NOMO-1 treated with DMSO at 0.1 percent for 48 hours (cell line): ENCODE measurements around the gene SMIM10.
"Not testable (repeated sequence)": the region's sequence is repeated elsewhere in the genome, so short reads cannot be mapped to it uniquely, and the experiment has no call there.

Source experiments
- DNase-seq: peaks from one replicate; lab custom pipeline; 2025; ENCODE audit not compliant: unreplicated experiment; lab: John Stamatoyannopoulos, UW

The SMIM10 gene

GRCh38 chrX:135010921-135011320, 20.1 kb downstream of the SMIM10 start:
- no peak for DNase-seq

DNA sequence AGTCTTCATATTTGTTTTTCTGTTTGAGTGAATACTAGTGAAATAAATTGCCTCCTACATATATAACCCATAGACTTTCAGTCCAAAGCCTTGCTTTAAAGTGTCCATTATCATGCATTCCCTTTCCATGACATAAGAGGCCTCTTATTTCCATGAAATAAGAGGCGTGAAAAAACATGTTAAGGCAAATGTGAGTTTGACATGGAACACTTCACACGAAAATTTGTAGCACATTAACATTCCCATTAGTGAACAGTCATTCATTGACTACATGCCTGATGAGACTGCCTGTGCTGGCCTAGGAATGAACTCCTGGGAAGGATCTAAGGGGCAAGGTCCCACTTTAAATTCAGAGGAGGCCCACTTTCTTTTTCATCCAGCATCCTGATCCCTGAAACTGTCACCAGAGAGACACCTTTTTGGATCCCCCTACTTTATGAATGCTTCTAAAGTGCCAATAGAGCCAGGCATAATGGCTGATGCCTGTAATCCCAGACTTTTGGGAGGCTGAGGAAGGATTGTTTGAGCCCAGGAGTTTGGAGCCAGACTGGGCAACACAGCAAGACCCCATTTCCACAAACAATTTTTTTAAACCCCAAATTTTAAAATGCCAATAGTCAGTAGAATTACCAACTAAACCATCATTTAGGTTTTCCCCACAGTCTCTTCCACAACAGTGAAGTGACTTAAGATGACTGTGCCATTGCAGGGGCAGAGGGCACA, 24.9 kb downstream of the SMIM10 start:
- DNase-seq: no peak

DNA sequence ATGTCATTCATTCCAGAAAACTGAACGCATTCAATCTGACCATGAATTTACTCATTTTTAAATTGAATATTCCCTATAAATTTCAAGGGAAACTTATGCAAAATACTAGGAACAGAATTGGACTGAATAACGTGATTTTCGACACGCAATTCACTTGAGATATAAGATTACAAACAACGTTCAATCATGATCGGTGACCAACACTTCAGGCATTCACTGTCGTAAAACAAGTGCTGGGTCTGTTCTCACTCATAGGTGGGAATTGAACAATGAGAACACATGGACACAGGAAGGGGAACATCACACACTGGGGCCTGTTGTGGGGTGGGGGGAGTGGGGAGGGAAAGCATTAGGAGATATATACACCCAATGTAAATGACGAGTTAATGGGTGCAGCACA, 29.1 kb downstream of the SMIM10 start:
- not testable (repeated sequence) for DNase-seq

- not testable (repeated sequence) for DNase-seq
Observed at GRCh38 chrX:135023791-135024190, 33.0 kb downstream of the SMIM10 start.

- no peak for DNase-seq
Observed at GRCh38 chrX:135024526-135024925, 33.7 kb downstream of the SMIM10 start.

- not testable (repeated sequence) for DNase-seq
Observed at GRCh38 chrX:135030207-135030963, 39.6 kb downstream of the SMIM10 start.

DNA sequence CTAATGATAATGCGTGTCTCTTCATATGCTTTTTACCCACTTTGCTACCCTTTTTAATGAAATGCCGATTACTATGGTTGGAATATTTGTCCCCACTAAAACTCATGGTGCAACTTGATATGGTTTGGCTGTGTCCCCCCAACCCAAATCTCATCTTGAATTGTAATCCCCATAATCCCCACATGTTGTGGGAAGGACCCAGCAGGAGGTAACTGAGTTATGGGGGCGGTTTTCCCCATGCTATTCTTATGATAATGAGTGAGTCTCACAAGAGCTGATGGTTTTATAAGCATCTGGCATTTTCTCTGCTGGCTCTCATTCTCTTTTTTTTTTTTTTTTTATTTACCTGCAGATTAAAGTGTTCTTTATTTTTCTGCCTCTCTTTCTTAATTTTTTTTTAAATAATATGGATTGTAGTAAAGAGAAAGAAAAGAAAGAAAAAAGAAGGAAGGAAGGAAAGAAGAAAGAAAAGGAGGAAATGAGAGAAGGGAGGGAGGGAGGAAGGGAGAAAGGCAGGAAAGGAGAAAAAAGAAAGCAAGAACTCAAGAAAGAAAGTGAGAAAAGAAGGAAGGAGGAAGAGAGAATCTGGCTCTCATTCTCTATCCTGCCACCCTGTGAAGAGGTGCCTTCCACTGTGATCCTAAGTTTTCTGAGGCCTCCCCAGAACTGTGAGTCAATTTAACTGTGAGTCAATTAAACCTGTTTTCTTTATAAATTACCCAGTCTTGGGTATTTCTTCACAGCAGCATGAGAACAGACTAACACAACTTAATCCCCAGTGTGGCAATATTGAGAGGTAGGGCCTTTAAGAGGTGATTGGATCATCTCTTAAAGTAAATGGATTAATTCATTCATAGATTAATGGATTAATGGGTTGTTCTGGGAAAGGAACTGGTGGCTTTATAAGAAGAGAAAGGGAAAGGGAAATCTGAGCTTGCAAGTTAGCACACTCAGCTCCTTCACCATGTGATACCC, 50.6 kb downstream of the SMIM10 start:
- not testable (repeated sequence) for DNase-seq
